H9 (cell line): ENCODE measurements around the gene PPAN. TPM values are rescaled to one million over a fixed set of nuclear protein-coding genes. Genes with fewer than 3 reads are reported as not detected.

Experiments used
- DNase-seq: peaks from one replicate; pipeline ENCODE4 v3.0.0-alpha.2; 2017
- H2AFZ ChIP-seq: one replicate; pipeline ENCODE4 v1.6.1; 2013; ENCODE audit warnings: mild to moderate bottlenecking, low read length, control low read depth, moderate library complexity
- H2AK5ac ChIP-seq: 2 replicates; pipeline ENCODE4 v1.6.1; 2013; ENCODE audit warnings: low read length, control low read depth, mixed read lengths; ENCODE audit not compliant: insufficient read length
- H2BK120ac ChIP-seq: one replicate; pipeline ENCODE4 v1.6.1; 2013; ENCODE audit warnings: low read depth, mild to moderate bottlenecking, low read length, control low read depth, inconsistent platforms; ENCODE audit not compliant: poor library complexity, severe bottlenecking
- H2BK12ac ChIP-seq: 2 replicates; pipeline ENCODE4 v1.6.1; 2013; ENCODE audit warnings: low read length, control low read depth, mixed read lengths, low read depth; ENCODE audit not compliant: insufficient read length
- H2BK15ac ChIP-seq: 2 replicates; pipeline ENCODE4 v1.6.1; 2013; ENCODE audit warnings: low read depth, low read length, control low read depth
- H2BK20ac ChIP-seq: one replicate; pipeline ENCODE4 v1.6.1; 2013; ENCODE audit warnings: low read depth, mild to moderate bottlenecking, low read length, control low read depth, inconsistent platforms; ENCODE audit not compliant: poor library complexity, severe bottlenecking
- H2BK5ac ChIP-seq: 2 replicates; pipeline ENCODE4 v1.6.1; 2013; ENCODE audit warnings: low read length, control low read depth, mixed read lengths; ENCODE audit not compliant: insufficient read length
- H3K14ac ChIP-seq: 2 replicates; pipeline ENCODE4 v1.6.1; 2013; ENCODE audit warnings: low read length, control low read depth; ENCODE audit not compliant: insufficient read depth
- H3K18ac ChIP-seq: 2 replicates; pipeline ENCODE4 v1.6.1; 2013; ENCODE audit warnings: low read depth, mild to moderate bottlenecking, mixed read lengths, low read length, control low read depth; ENCODE audit not compliant: insufficient read length
- H3K23ac ChIP-seq: 2 replicates; pipeline ENCODE4 v1.6.1; 2013; ENCODE audit warnings: low read length, control low read depth, mixed read lengths, low read depth; ENCODE audit not compliant: insufficient read length
- H3K23me2 ChIP-seq: 2 replicates; pipeline ENCODE4 v1.6.1; 2013; ENCODE audit warnings: low read depth, mild to moderate bottlenecking, mixed read lengths, low read length, control low read depth; ENCODE audit not compliant: insufficient read length, poor library complexity, severe bottlenecking
- H3K27ac ChIP-seq: 2 replicates; pipeline ENCODE4 v1.5.1; 2013; ENCODE audit warnings: low read length, control low read depth, mixed read lengths, low read depth; ENCODE audit not compliant: insufficient read length
- H3K27me3 ChIP-seq: 2 replicates; pipeline ENCODE4 v1.6.1; 2013; ENCODE audit warnings: low read length, control low read depth, inconsistent platforms; ENCODE audit not compliant: insufficient read depth
- H3K4ac ChIP-seq: 2 replicates; pipeline ENCODE4 v1.6.1; 2013; ENCODE audit warnings: low read depth, mild to moderate bottlenecking, control low read depth, inconsistent platforms, low read length, moderate library complexity
- H3K4me1 ChIP-seq: 2 replicates; pipeline ENCODE4 v1.6.1; 2013; ENCODE audit warnings: low read length, control low read depth, inconsistent platforms; ENCODE audit not compliant: insufficient read depth
- H3K4me2 ChIP-seq: 2 replicates; pipeline ENCODE4 v1.6.1; 2013; ENCODE audit warnings: low read length, control low read depth, mixed read lengths; ENCODE audit not compliant: insufficient read length, insufficient read depth
- H3K56ac ChIP-seq: 2 replicates; pipeline ENCODE4 v1.6.1; 2013; ENCODE audit warnings: low read depth, mild to moderate bottlenecking, mixed read lengths, low read length, control low read depth; ENCODE audit not compliant: insufficient read length
- H3K79me1 ChIP-seq: 2 replicates; pipeline ENCODE4 v1.6.1; 2013; ENCODE audit warnings: low read depth, mild to moderate bottlenecking, moderate library complexity, low read length, control low read depth, inconsistent platforms; ENCODE audit not compliant: insufficient read depth, poor library complexity, severe bottlenecking
- H3K79me2 ChIP-seq: 2 replicates; pipeline ENCODE4 v1.6.1; 2013; ENCODE audit warnings: low read length, control low read depth, inconsistent platforms; ENCODE audit not compliant: insufficient read depth
- H3K9ac ChIP-seq: 2 replicates; pipeline ENCODE4 v1.6.1; 2013; ENCODE audit warnings: low read length, control low read depth, mixed read lengths; ENCODE audit not compliant: insufficient read length; ENCODE audit errors: extremely low read depth
- H3K9me3 ChIP-seq: one replicate; pipeline ENCODE4 v1.6.1; 2013; ENCODE audit warnings: low read depth, low read length, inconsistent platforms; ENCODE audit not compliant: control insufficient read depth
- H3T11ph ChIP-seq: one replicate; pipeline ENCODE4 v1.6.1; 2013; ENCODE audit warnings: mild to moderate bottlenecking, low read length, control low read depth, inconsistent platforms
- H4K20me1 ChIP-seq: one replicate; pipeline ENCODE4 v1.6.1; 2013; ENCODE audit not compliant: control insufficient read depth, insufficient read length, insufficient read depth
- H4K5ac ChIP-seq: 2 replicates; pipeline ENCODE4 v1.6.1; 2013; ENCODE audit warnings: low read depth, mild to moderate bottlenecking, mixed read lengths, low read length, control low read depth; ENCODE audit not compliant: insufficient read length
- H4K8ac ChIP-seq: replicated peaks from 2 replicates; pipeline ENCODE4 v1.6.1; 2013; ENCODE audit warnings: low read length, control low read depth, mixed read lengths, low read depth; ENCODE audit not compliant: insufficient read length
- H4K91ac ChIP-seq: 2 replicates; pipeline ENCODE4 v1.6.1; 2013; ENCODE audit warnings: low read depth, mild to moderate bottlenecking, moderate library complexity, mixed read lengths, low read length, control low read depth; ENCODE audit not compliant: insufficient read length
- H3K27ac Mint-ChIP-seq, 3 experiments: 2 replicates in 2 of 3; 3 replicates in 1 of 3; pipeline ENCODE4 v1.8.0; 2020 to 2021; ENCODE audit warnings: mixed read lengths in 3 of 3, mild to moderate bottlenecking in 1 of 3, moderate library complexity in 1 of 3
- H3K27me3 Mint-ChIP-seq: 2 replicates; pipeline ENCODE4 v1.8.0; 2021; ENCODE audit warnings: low read depth, mild to moderate bottlenecking, moderate library complexity, mixed read lengths
- H3K36me3 Mint-ChIP-seq, 3 experiments: 2 replicates in 2 of 3; 3 replicates in 1 of 3; pipeline ENCODE4 v1.8.0; 2020 to 2021; ENCODE audit warnings: low read depth in 3 of 3, mixed read lengths in 3 of 3; ENCODE audit not compliant: insufficient read depth in 1 of 3
- H3K4me1 Mint-ChIP-seq, 2 experiments: 2 replicates each; pipeline ENCODE4 v1.8.0; 2020; ENCODE audit warnings: mixed read lengths in 2 of 2
- H3K4me3 Mint-ChIP-seq, 2 experiments: 2 replicates in 1 of 2; 3 replicates in 1 of 2; pipeline ENCODE4 v1.8.0; 2020 to 2021; ENCODE audit warnings: mild to moderate bottlenecking in 2 of 2, mixed read lengths in 2 of 2, moderate library complexity in 1 of 2
- H3K9me3 Mint-ChIP-seq, 2 experiments: 2 replicates in 1 of 2; 3 replicates in 1 of 2; pipeline ENCODE4 v1.8.0; 2020; ENCODE audit warnings: mild to moderate bottlenecking in 2 of 2, mixed read lengths in 2 of 2, moderate library complexity in 1 of 2
- CTCF ChIP-seq: fragments of 200-600 bp; sonication (generic); conservative IDR thresholded peaks from 3 replicates; pipeline ENCODE4 v1.8.0; 2021; ENCODE audit warnings: antibody characterized with exemption, mild to moderate bottlenecking
- WGBS: extraction: QIAGEN DNeasy Blood & Tissue Kit; methylation state at CpG from one replicate; pipeline ENCODE4 v1.1.7; 2013; ENCODE audit warnings: missing lambda C conversion rate, low lambda C conversion rate, mixed read lengths; ENCODE audit not compliant: insufficient read length; ENCODE audit errors: extremely low coverage; 5-methylcytosine and 5-hydroxymethylcytosine counted together
- total RNA-seq: library from RNA; stranded (reverse); gene quantifications from 2 replicates; pipeline ENCODE4 v1.2.1, GENCODE V29; 2021

PPAN gene
- total RNA-seq, 1 experiment from 2014 or later = 157 TPM

- Histone ChIP-seq H3K79me1 (no peaks in the 10 kb centered on the region), H2BK20ac (no peak overlapping the region), H2BK5ac (no peak overlapping the region), H3K4ac (no peak overlapping the region), H3K4me1 (no peaks in the 10 kb centered on the region), H2BK120ac (no peak overlapping the region), H3K27ac (no peak overlapping the region), H2BK12ac (no peak overlapping the region), H4K91ac (no peak overlapping the region), H3K9me3 (no peaks in the 10 kb centered on the region), H2AFZ (no peak overlapping the region), H3K23me2 (peaks cover 10% of the 10 kb centered on the region), H3K4me2 (no peak overlapping the region), H3T11ph (no peak overlapping the region), H4K8ac (no peak overlapping the region), H4K5ac (no peak overlapping the region), H3K18ac (no peak overlapping the region), H2BK15ac (no peak overlapping the region), H3K14ac (no peak overlapping the region), H2AK5ac (no peak overlapping the region), H3K56ac (no peak overlapping the region), H3K23ac (no peak overlapping the region), H3K79me2 (no peaks in the 10 kb centered on the region), H3K27me3 (no peaks in the 10 kb centered on the region), H3K9ac (no peak overlapping the region), H4K20me1 (no peaks in the 10 kb centered on the region)
- Mint-ChIP-seq H3K36me3 (peaks cover 0 to 2% (median under 1%) of the 10 kb centered on the region in 3 experiments; a peak in 2 of 7 replicates), H3K9me3 (peaks cover 0 to 2% of the 10 kb centered on the region in 2 experiments; a peak in 1 of 5 replicates), H3K4me1 (peaks cover 7 to 9% of the 10 kb centered on the region in 2 experiments; a peak in 2 of 4 replicates), H3K4me3 (peak overlapping the region; percentile 75 to 90; a peak in 4 of 5 replicates), H3K27me3 (peaks cover 21% of the 10 kb centered on the region), H3K27ac (no peak overlapping the region)
- TF ChIP-seq CTCF = no peak
- DNase-seq = no peak
- WGBS = no CpG with 5 or more reads among the region's 3 CpGs
These were observed 21.4 kb upstream of the PPAN start for GRCh38 chr19:10084803-10085202.
